IPS-20b (cell line): ENCODE data around the gene BCL10.

Experiments
- H3K27ac ChIP-seq: one replicate; pipeline ENCODE4 v1.5.1; 2013; ENCODE audit warnings: low read length
- H3K27me3 ChIP-seq: 2 replicates; pipeline ENCODE4 v1.6.1; 2013; ENCODE audit warnings: mild to moderate bottlenecking, low read length, inconsistent platforms; ENCODE audit not compliant: insufficient read depth
- H3K36me3 ChIP-seq: 2 replicates; pipeline ENCODE4 v1.6.1; 2013; ENCODE audit warnings: low read depth, mild to moderate bottlenecking, inconsistent platforms, low read length, moderate library complexity; ENCODE audit not compliant: insufficient read depth
- H3K4me1 ChIP-seq: 2 replicates; pipeline ENCODE4 v1.6.1; 2013; ENCODE audit warnings: mild to moderate bottlenecking, control low read depth, inconsistent platforms, low read length, moderate library complexity; ENCODE audit not compliant: insufficient read depth
- H3K4me3 ChIP-seq: 2 replicates; pipeline ENCODE4 v1.5.1; 2013; ENCODE audit warnings: mild to moderate bottlenecking, low read length, inconsistent platforms
- H3K9ac ChIP-seq: 2 replicates; pipeline ENCODE4 v1.6.1; 2013; ENCODE audit warnings: low read depth, mild to moderate bottlenecking, inconsistent platforms, low read length, moderate library complexity
- H3K9me3 ChIP-seq: 2 replicates; pipeline ENCODE4 v1.6.1; 2013; ENCODE audit warnings: mild to moderate bottlenecking, low read depth, low read length, inconsistent platforms; ENCODE audit not compliant: insufficient read depth

BCL10 gene

DNA sequence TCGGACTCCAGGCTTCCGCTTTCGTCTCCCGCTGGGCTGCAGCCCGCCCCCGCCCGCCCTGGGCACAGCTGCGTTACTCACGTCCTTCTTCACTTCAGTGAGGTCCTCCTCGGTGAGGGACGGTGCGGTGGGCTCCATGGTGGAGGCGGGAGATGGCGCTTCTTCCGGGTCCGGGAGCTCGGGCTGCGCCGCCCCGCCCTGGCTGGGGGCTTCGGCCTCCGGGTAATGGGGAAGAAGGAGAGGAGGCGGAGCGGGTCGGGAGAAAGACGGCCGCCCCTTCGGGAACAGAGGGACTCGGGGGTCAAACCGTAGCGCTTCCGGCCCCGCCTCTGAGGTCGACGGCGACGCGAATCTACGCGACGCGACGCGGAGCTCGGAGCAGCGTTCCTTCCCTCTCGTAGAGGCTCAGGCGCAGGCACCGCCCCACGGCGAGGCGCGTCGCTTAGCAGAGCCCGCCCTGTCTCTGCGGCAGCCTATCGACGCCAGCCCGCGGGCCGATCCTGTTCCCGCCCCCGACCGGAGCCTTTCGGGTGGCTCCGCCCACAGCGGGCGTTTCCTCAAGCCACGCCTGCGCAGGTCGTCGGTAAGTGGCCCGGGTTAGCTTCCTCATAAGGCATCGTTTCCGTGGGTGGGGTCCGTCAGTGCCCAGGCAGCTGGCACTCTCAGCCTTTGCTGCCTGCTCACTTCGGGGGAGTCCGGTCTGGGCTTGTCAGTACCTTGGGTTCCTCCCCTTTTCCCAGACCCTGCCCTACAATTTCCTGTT lies at the start of gene BCL10:
Gene BCL10, minus strand, starts transcription at position 418 of the 763 bp plus-strand sequence. Its CDS starts 280 bp downstream, at position 138.
- Histone ChIP-seq H3K9me3 (no peaks in the 10 kb centered on the region), H3K4me3 (peak within 1 kb of the TSS; percentile 87), H3K27me3 (no peaks in the 10 kb centered on the region), H3K9ac (peak within 1 kb of the TSS; percentile 85), H3K4me1 (peaks cover 13% of the 10 kb centered on the region; the same call in 1 of the 2 replicates), H3K27ac (peak within 1 kb of the TSS; percentile 85), H3K36me3 (peaks cover 6% of the 10 kb centered on the region; the same call in 1 of the 2 replicates)

DNA sequence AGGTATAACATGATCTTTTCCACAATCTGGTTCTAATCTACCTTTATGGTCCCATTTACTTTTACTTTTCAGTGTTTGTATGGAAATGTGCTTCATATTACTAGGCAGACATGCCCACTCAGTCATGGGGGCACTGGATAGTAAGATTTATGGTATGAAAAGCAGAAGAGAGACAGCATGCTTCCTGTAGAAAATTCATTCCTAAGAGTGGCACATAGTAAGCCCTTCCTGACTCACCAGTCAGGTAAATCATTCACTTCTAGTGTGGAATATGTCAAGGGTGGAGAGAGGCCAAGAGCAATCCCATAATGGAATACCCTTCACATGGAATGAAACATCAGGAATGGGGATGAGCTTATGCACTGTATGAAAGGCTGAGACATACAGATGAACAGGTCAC lies 49.5 kb upstream of the BCL10 start:
- Histone ChIP-seq H3K36me3 (no peaks in the 10 kb centered on the region), H3K27ac (no peak overlapping the region), H3K4me3 (no peak overlapping the region)

DNA sequence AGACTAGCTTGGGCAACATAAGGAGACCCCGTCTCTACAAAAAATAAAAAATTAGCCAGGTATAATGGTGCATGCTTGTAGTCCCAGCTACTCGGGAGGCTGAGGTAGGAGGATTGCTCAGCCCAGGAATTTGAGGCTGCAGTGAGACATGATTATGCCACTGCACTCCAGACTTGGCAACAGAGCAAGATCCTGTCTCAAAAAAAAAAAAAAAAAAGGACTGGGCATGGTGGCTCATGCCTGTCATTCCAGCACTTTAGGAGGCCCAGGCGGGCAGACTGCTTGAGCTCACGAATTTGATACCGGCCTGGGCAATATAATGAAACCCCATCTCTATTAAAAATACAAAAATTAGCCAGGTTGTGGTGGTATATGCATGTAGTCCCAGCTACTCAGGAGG lies 47.3 kb upstream of the BCL10 start:
- Histone ChIP-seq H3K27me3 (no peaks in the 10 kb centered on the region), H3K4me1 (peaks cover 27% of the 10 kb centered on the region), H3K27ac (no peak overlapping the region), H3K9me3 (no peaks in the 10 kb centered on the region), H3K4me3 (no peak overlapping the region), H3K36me3 (no peaks in the 10 kb centered on the region), H3K9ac (no peak overlapping the region)

More for the DNA sequence above, 49.5 kb upstream of the BCL10 start:
- peaks cover 42% of the 10 kb centered on the region for H3K4me1 ChIP-seq
- no peaks in the 10 kb centered on the region for H3K27me3 ChIP-seq
- no peaks in the 10 kb centered on the region for H3K9me3 ChIP-seq
- no peak overlapping the region for H3K9ac ChIP-seq

DNA sequence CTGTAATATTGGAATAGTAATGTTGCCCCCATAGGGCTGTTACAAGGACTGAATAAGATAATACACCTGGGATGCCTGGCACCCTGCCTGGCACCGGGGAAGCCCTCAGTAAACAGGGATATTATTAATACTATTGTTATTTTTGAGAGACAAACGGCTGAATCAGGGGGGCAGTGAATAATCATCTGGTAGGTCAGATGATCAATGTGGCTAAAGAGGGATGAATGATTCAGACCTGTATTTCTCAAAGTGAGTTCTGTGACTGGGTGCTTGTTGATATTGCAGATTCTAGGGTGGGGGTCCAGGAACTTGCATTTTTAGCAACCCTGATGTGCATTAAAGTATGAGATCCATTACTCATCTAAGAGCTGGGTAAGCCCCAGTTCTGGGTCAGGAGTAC lies 46.2 kb upstream of the BCL10 start:
- Histone ChIP-seq H3K9ac (no peak overlapping the region), H3K27ac (no peak overlapping the region), H3K27me3 (no peaks in the 10 kb centered on the region)

DNA sequence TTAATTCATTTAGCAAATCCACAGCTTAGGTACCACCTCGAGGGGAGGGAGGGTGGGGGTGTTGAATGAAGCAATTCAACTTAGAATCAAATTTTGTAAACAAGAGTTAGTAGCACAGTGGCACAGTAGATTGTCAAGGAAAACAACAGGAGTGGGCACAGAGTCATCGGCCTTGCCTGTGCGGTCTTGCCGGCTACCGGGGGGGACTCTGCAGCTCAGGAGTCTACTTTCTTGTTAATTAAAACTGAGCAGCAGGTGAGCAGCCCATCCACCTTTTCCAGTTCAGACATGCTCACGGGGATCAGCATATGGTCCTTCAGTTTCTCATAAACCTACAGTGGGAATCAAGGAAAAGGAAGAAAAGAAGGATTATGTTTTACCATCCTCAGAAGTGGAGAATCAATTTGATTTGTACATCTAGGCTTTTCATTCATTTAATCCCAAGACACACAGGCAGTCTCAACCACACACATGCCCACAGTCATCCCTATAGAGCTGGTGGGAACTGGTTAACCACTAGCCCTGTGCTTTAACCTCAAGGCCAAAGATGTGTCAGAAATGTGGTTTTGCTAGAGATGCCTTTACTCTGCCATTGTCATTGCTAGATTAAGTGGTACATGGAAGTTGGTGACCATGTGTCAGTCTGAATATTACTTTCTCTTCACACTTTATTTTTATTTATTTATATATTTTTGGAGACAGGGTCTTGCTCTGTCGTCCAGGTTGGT lies 45.0 kb upstream of the BCL10 start:
- Histone ChIP-seq H3K36me3 (no peaks in the 10 kb centered on the region), H3K9me3 (no peaks in the 10 kb centered on the region), H3K9ac (no peak overlapping the region), H3K27ac (no peak overlapping the region), H3K27me3 (no peaks in the 10 kb centered on the region), H3K4me3 (no peak overlapping the region), H3K4me1 (peaks cover 15% of the 10 kb centered on the region)

More for the DNA sequence above, 46.2 kb upstream of the BCL10 start:
- Histone ChIP-seq H3K9me3 (no peaks in the 10 kb centered on the region), H3K4me1 (peaks cover 23% of the 10 kb centered on the region), H3K4me3 (no peak overlapping the region), H3K36me3 (no peaks in the 10 kb centered on the region)

DNA sequence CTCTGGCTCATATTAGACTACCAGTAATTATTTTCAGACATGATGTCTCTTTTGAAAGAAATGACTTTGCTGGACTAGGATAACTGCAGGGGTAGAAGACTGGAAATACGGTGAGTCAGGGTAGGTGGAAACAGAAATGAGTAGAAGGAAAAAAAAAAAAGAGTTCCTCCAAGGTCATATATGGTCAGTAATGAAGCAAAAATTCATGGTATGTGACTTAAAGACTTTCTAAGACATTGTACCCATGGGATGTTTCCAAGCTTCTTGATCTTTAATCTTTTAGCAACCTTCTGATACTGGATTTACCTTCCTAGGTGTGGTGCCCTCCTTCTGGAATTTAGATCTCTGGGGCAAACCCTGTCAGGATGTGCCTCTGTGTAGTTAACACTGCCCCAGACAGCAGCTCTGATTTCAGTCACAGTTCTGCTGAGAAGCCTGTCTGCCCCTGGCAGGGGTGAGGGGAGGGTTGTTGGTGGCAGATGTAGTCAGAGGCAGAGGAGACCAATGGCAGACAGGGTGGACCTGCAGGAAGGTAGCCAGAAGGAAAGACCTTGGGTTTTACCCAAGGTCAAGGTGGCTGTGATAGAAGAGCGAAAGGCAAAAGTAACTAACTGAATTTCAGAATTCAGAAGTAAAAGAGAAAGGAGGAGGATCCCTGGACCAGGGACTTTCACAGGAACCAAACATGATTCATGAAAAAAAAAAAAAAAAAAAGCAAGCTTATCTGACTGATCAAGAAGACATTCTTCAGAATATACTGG lies 44.1 kb upstream of the BCL10 start:
- H3K9me3 ChIP-seq, result no peaks in the 10 kb centered on the region
- H3K4me1 ChIP-seq, result peaks cover 15% of the 10 kb centered on the region
- H3K4me3 ChIP-seq, result no peak overlapping the region
- no peaks in the 10 kb centered on the region for H3K36me3 ChIP-seq
- no peak overlapping the region for H3K27ac ChIP-seq
- no peaks in the 10 kb centered on the region for H3K27me3 ChIP-seq
- H3K9ac ChIP-seq, result no peak overlapping the region

DNA sequence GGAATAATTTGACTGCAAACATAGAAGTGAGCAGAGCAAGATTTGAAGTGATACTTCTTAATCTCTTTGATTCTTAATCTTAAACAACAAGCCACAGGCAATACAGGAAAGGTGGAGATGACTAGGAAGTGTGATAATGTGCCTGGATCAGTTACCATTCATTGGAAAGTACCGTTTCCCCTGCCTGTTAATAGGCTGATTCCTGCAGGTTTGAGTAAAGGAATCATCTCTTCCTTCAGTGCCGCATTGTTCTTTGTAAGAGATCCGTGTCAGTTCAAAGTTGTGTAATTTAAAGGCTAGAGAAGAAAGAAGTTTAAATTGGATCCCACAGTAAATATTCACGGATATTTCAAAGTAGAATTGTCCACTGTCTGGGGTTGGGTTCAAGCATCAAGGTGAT lies 43.5 kb upstream of the BCL10 start:
- no peaks in the 10 kb centered on the region for H3K9me3 ChIP-seq
- H3K27me3 ChIP-seq, result no peaks in the 10 kb centered on the region
- no peak overlapping the region for H3K4me3 ChIP-seq
- no peak overlapping the region for H3K9ac ChIP-seq
- no peak overlapping the region for H3K27ac ChIP-seq
- no peaks in the 10 kb centered on the region for H3K36me3 ChIP-seq
- peaks cover 10% of the 10 kb centered on the region for H3K4me1 ChIP-seq

DNA sequence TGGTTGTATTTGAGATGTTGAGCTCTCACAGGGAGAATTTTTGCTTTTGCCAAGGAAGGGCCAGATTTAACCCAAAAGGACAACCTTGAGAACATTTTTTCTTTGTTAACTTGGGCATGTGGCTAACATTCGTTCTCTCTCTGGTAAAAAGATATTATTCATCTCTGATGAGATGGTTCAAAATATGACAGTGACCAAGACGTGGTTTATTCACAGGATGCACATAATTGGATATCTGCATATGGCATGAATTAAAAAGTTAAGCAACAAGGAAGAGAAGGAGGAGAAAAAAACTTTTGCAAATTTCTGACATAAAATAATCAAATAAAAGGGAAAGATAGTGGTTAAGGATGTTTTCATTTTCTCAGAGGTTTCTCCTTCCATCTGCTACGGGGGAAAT lies 43.1 kb upstream of the BCL10 start:
- Histone ChIP-seq H3K36me3 (no peaks in the 10 kb centered on the region), H3K9me3 (no peaks in the 10 kb centered on the region), H3K9ac (no peak overlapping the region), H3K27ac (no peak overlapping the region), H3K4me1 (peaks cover 6% of the 10 kb centered on the region), H3K27me3 (no peaks in the 10 kb centered on the region), H3K4me3 (no peak overlapping the region)

DNA sequence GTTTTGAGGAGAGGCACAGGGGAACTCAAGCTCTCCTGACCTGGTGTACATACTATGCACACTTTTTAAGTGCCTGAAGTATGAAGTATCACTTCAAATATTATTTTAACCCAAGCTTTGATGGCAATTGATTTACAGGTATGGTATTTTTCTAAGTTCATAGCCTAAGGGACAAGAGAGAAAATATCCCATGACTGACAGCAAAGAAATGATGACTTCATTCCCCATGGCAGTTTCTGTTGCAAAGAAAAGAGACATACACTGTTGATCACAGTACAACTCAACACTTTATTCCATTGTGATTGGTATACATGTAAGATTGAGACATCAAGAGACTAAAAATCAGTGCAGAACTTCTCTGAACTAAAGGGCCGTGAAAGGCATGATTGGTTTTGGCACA lies 41.8 kb upstream of the BCL10 start:
- H3K9me3 ChIP-seq, result no peaks in the 10 kb centered on the region
- no peak overlapping the region for H3K9ac ChIP-seq
- H3K4me3 ChIP-seq, result no peak overlapping the region
- no peak overlapping the region for H3K27ac ChIP-seq
- no peaks in the 10 kb centered on the region for H3K36me3 ChIP-seq
- no peaks in the 10 kb centered on the region for H3K27me3 ChIP-seq
- H3K4me1 ChIP-seq, result peaks cover 4% of the 10 kb centered on the region; the same call in 1 of the 2 replicates

DNA sequence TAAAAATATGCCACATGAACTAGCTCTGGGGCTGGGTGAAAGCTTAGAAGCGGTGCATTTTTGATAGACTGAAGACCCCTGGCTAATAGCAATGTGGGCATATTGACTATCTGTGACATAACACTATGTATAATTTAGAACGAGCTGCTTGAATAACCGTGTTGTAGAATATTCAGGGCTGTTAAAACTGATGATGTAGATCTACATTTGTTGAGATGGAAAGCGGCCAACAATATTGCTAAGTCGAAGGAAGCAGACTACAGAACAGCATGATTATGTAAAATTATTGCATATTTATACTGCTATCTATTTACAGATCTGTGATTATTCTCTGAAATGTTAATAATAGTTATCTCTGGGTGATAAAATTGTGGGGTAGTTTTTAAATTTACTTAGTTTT lies 41.1 kb upstream of the BCL10 start:
- H3K27ac ChIP-seq, result no peak overlapping the region
- no peaks in the 10 kb centered on the region for H3K36me3 ChIP-seq
- peaks cover 4% of the 10 kb centered on the region; the same call in 1 of the 2 replicates for H3K4me1 ChIP-seq
- no peak overlapping the region for H3K4me3 ChIP-seq
- no peaks in the 10 kb centered on the region for H3K27me3 ChIP-seq
- H3K9me3 ChIP-seq, result no peaks in the 10 kb centered on the region
- no peak overlapping the region for H3K9ac ChIP-seq

DNA sequence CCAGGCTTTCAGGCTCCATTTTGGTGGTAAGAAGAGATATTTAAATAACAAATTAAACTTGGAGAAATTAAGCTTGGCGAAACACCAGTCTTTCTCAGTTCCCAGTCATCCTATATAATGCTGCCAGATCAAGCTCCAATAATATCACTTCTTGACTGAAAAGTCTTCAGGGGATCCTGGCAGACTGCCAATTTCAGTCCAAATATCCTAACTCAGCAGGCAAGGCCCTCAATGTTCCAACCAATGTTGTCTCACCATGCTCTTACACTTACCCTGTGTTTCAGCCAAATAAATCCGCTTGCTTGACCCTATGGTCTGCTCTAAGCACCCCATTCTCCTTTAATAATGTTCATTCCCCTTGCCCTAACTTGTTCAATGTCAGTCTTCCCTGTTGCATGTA lies 39.9 kb upstream of the BCL10 start:
- Histone ChIP-seq H3K9me3 (no peaks in the 10 kb centered on the region), H3K36me3 (no peaks in the 10 kb centered on the region), H3K27me3 (no peaks in the 10 kb centered on the region), H3K4me1 (peaks cover 4% of the 10 kb centered on the region; the same call in 1 of the 2 replicates), H3K4me3 (no peak overlapping the region), H3K27ac (no peak overlapping the region), H3K9ac (no peak overlapping the region)
